ENCODE results near the gene KNTC1. TPM values are rescaled to one million over a fixed set of nuclear protein-coding genes. Genes with fewer than 3 reads are reported as not detected.
"Not testable (repeated sequence)": the region's sequence is repeated elsewhere in the genome, so short reads cannot be mapped to it uniquely, and the experiment has no call there.

The KNTC1 gene
- 100 to 1,000 TPM; 163 to 199 TPM for total RNA-seq

- Mint-ChIP-seq H3K9me3 (no peaks in the 10 kb centered on the region), H3K27ac (no peak within 1 kb of the TSS), H3K36me3 (peaks cover 0 to 30% of the 10 kb centered on the region in 2 donors)
- peak; percentile 96 to 97 for DNase-seq (ENCODE audit: low spot score in 2 of 2)
- ATAC-seq = peak; percentile 94 to 95
These were observed at the start of gene KNTC1, which contains the start of gene RSRC2 for GRCh38 chr12:122526683-122527477. Gene KNTC1, plus strand, starts transcription at chr12:122527249. Its CDS starts 2,815 bp downstream, at chr12:122530064. Gene RSRC2, minus strand, starts transcription at chr12:122526936. Its CDS starts 83 bp downstream, at chr12:122526853.

GRCh38 chr12:122480753-122481152 lies 46.3 kb upstream of the KNTC1 start:
- DNase-seq (ENCODE audit: low spot score in 2 of 2) = no peak

GRCh38 chr12:122481861-122482260 lies 45.2 kb upstream of the KNTC1 start:
- DNase-seq (ENCODE audit: low spot score in 2 of 2) (no peak), ATAC-seq (no peak)
- Mint-ChIP-seq H3K36me3 (peaks cover 7 to 24% of the 10 kb centered on the region in 2 donors), H3K27ac (no peak overlapping the region), H3K9me3 (no peaks in the 10 kb centered on the region)

More at GRCh38 chr12:122480753-122481152, 46.3 kb upstream of the KNTC1 start:
- H3K9me3 Mint-ChIP-seq = no peaks in the 10 kb centered on the region
- no peak for ATAC-seq
- peaks cover 11 to 29% of the 10 kb centered on the region in 2 donors for H3K36me3 Mint-ChIP-seq
- H3K27ac Mint-ChIP-seq = no peak overlapping the region

GRCh38 chr12:122483969-122484368 lies 43.1 kb upstream of the KNTC1 start:
- Mint-ChIP-seq H3K27ac (peak overlapping the region in 1 of 2 donors; percentile 69), H3K9me3 (no peaks in the 10 kb centered on the region), H3K36me3 (peaks cover 9 to 18% of the 10 kb centered on the region in 2 donors)
- no peak for ATAC-seq
- DNase-seq (ENCODE audit: low spot score in 2 of 2) = peak in 1 of 2 donors; percentile 18

GRCh38 chr12:122484385-122484784 lies 42.7 kb upstream of the KNTC1 start:
- ATAC-seq, H3K9me3 Mint-ChIP-seq: not testable (repeated sequence)
- Mint-ChIP-seq H3K36me3 (peaks cover 13 to 22% of the 10 kb centered on the region in 2 donors), H3K27ac (peak overlapping the region in 1 of 2 donors; percentile 69)
- DNase-seq (ENCODE audit: low spot score in 2 of 2) = peak in 1 of 2 donors; percentile 28

GRCh38 chr12:122486360-122486759 lies 40.7 kb upstream of the KNTC1 start:
- H3K36me3 Mint-ChIP-seq = peaks cover 18 to 24% of the 10 kb centered on the region in 2 donors
- H3K27ac Mint-ChIP-seq = peak overlapping the region in 1 of 2 donors; percentile 4
- DNase-seq (ENCODE audit: low spot score in 2 of 2); ATAC-seq; H3K9me3 Mint-ChIP-seq: not testable (repeated sequence)

GRCh38 chr12:122486805-122487426 lies 40.1 kb upstream of the KNTC1 start:
- Mint-ChIP-seq H3K9me3 (no peaks in the 10 kb centered on the region), H3K36me3 (peaks cover 21 to 27% of the 10 kb centered on the region in 2 donors), H3K27ac (peak overlapping the region; percentile 4 to 58)
- DNase-seq (ENCODE audit: low spot score in 2 of 2) (no peak), ATAC-seq (no peak)

- H3K9me3 Mint-ChIP-seq; H3K27ac Mint-ChIP-seq; ATAC-seq; DNase-seq (ENCODE audit: low spot score in 2 of 2): not testable (repeated sequence)
- H3K36me3 Mint-ChIP-seq = peaks cover 23 to 30% of the 10 kb centered on the region in 2 donors
These were observed 39.2 kb upstream of the KNTC1 start for GRCh38 chr12:122487807-122488206.

- DNase-seq (ENCODE audit: low spot score in 2 of 2) (no peak), ATAC-seq (no peak)
- Mint-ChIP-seq H3K36me3 (peaks cover 23 to 25% of the 10 kb centered on the region in 2 donors), H3K9me3 (no peaks in the 10 kb centered on the region), H3K27ac (no peak overlapping the region)
These were observed 38.0 kb upstream of the KNTC1 start for GRCh38 chr12:122489038-122489437.

- Mint-ChIP-seq H3K36me3 (peaks cover 16 to 21% of the 10 kb centered on the region in 2 donors), H3K9me3 (no peaks in the 10 kb centered on the region), H3K27ac (peak overlapping the region in 1 of 2 donors; percentile 29)
- DNase-seq (ENCODE audit: low spot score in 2 of 2) = no peak
- no peak for ATAC-seq
These were observed 35.1 kb upstream of the KNTC1 start for GRCh38 chr12:122491991-122492390.

- not testable (repeated sequence) for DNase-seq (ENCODE audit: low spot score in 2 of 2); H3K9me3 Mint-ChIP-seq; ATAC-seq; H3K27ac Mint-ChIP-seq
- peaks cover 16 to 21% of the 10 kb centered on the region in 2 donors for H3K36me3 Mint-ChIP-seq
These were observed 33.8 kb upstream of the KNTC1 start for GRCh38 chr12:122493222-122493621.

- no peak for ATAC-seq
- Mint-ChIP-seq H3K9me3 (no peaks in the 10 kb centered on the region), H3K36me3 (peaks cover 17 to 26% of the 10 kb centered on the region in 2 donors), H3K27ac (peak overlapping the region in 1 of 2 donors; percentile 50)
- DNase-seq (ENCODE audit: low spot score in 2 of 2) = no peak
These were observed 31.8 kb upstream of the KNTC1 start for GRCh38 chr12:122495258-122495657.

- H3K9me3 Mint-ChIP-seq = no peaks in the 10 kb centered on the region
- ATAC-seq (peak; percentile 13 to 25), DNase-seq (ENCODE audit: low spot score in 2 of 2) (peak in 1 of 2 donors; percentile 39)
- H3K27ac Mint-ChIP-seq = peak overlapping the region; percentile 95 to 98
- peaks cover 18 to 26% of the 10 kb centered on the region in 2 donors for H3K36me3 Mint-ChIP-seq
These were observed 26.9 kb upstream of the KNTC1 start for GRCh38 chr12:122499991-122500684.

- no peaks in the 10 kb centered on the region for H3K9me3 Mint-ChIP-seq
- peaks cover 18 to 26% of the 10 kb centered on the region in 2 donors for H3K36me3 Mint-ChIP-seq
These were observed 26.2 kb upstream of the KNTC1 start, which contains the start of gene ZCCHC8 for GRCh38 chr12:122500685-122501488. Gene ZCCHC8, minus strand, starts transcription at chr12:122500932. Its CDS starts 92 bp downstream, at chr12:122500840.

GRCh38 chr12:122501489-122501989 lies 25.5 kb upstream of the KNTC1 start:
- peaks cover 22 to 30% of the 10 kb centered on the region in 2 donors for H3K36me3 Mint-ChIP-seq

More at GRCh38 chr12:122500685-122501488, 26.2 kb upstream of the KNTC1 start, which contains the start of gene ZCCHC8:
- H3K27ac Mint-ChIP-seq = peak within 1 kb of the TSS; percentile 95 to 98
- ATAC-seq (peak; percentile 94 to 96), DNase-seq (ENCODE audit: low spot score in 2 of 2) (peak; percentile 94 to 95)

More at GRCh38 chr12:122501489-122501989, 25.5 kb upstream of the KNTC1 start:
- H3K9me3 Mint-ChIP-seq = no peaks in the 10 kb centered on the region
- ATAC-seq (no peak), DNase-seq (ENCODE audit: low spot score in 2 of 2) (no peak)
- peak overlapping the region; percentile 92 to 95 for H3K27ac Mint-ChIP-seq
